ENCODE data around the gene GH2. TPM values are rescaled to one million over a fixed set of nuclear protein-coding genes. Genes with fewer than 3 reads are reported as not detected.
A peak's percentile ranks its signal among the peaks of the same experiment; 100 is the strongest.

GH2 gene
- total and polyA plus RNA-seq, 8 donors = 0.26 TPM; not detected in 7

GRCh38 chr17:63841350-63842172 lies 40.2 kb downstream of the GH2 start:
- TF ChIP-seq CTCF (IDR thresholded peaks at IDR 0.05) = no peak
- Histone ChIP-seq H3K9me3 (no peaks in the 10 kb centered on the region), H3K27me3 (no peaks in the 10 kb centered on the region), H3K4me3 (peak overlapping the region; percentile 87 to 90), H3K27ac (peak overlapping the region; percentile 93), H3K4me1 (peaks cover 28 to 55% of the 10 kb centered on the region in 2 donors), H3K36me3 (peaks cover 0 to 10% of the 10 kb centered on the region in 2 donors)
- DNase-seq = peak; percentile 59 to 88 (median 78)
- ATAC-seq = peak; percentile 1
- intact Hi-C loops (cut with DNase I) = no loop called here

- ATAC-seq (no peak), DNase-seq (no peak)
- Histone ChIP-seq H3K4me1 (peaks cover 28 to 55% of the 10 kb centered on the region in 2 donors), H3K9me3 (no peaks in the 10 kb centered on the region), H3K4me3 (peak overlapping the region; percentile 87 to 90), H3K27me3 (no peaks in the 10 kb centered on the region), H3K36me3 (peaks cover 0 to 18% of the 10 kb centered on the region in 2 donors), H3K27ac (peak overlapping the region; percentile 93)
- TF ChIP-seq CTCF (IDR thresholded peaks at IDR 0.05) = no peak
- intact Hi-C loops (cut with DNase I) = no loop called here
These were observed 41.0 kb downstream of the GH2 start for GRCh38 chr17:63840591-63841349.

GRCh38 chr17:63838631-63839171 lies 43.0 kb downstream of the GH2 start:
- no peaks in the 10 kb centered on the region for H3K9me3 ChIP-seq
- peak overlapping the region in 1 of 2 donors; percentile 19 for H3K4me3 ChIP-seq
- intact Hi-C loops (cut with DNase I) = no loop called here
- H3K4me1 ChIP-seq = peaks cover 28 to 65% of the 10 kb centered on the region in 2 donors
- H3K36me3 ChIP-seq = peaks cover 0 to 39% of the 10 kb centered on the region in 2 donors
- DNase-seq = peak; percentile 76 to 90 (median 86)
- no peaks in the 10 kb centered on the region for H3K27me3 ChIP-seq
- H3K27ac ChIP-seq = peak overlapping the region; percentile 93
- TF ChIP-seq CTCF (IDR thresholded peaks at IDR 0.05) = no peak
- peak; percentile 27 for ATAC-seq

GRCh38 chr17:63837962-63838600 lies 43.7 kb downstream of the GH2 start:
- intact Hi-C loops (cut with DNase I) = no loop called here
- no peak overlapping the region for H3K4me3 ChIP-seq
- ATAC-seq = no peak

More at GRCh38 chr17:63837962-63838600, 43.7 kb downstream of the GH2 start:
- Histone ChIP-seq H3K27me3 (no peaks in the 10 kb centered on the region), H3K27ac (peak overlapping the region; percentile 93), H3K4me1 (peaks cover 28 to 60% of the 10 kb centered on the region in 2 donors), H3K9me3 (no peaks in the 10 kb centered on the region), H3K36me3 (peaks cover 0 to 45% of the 10 kb centered on the region in 2 donors)
- TF ChIP-seq CTCF (IDR thresholded peaks at IDR 0.05) = no peak
- no peak for DNase-seq

Data from left lung (tissue), 10 donors.